ENCODE data around the gene TEFM.

- TF ChIP-seq CTCF (IDR thresholded peaks at IDR 0.05) (no peak), EZH2phosphoT487 (IDR thresholded peaks at IDR 0.05) (no peak), EZH2 (IDR thresholded peaks at IDR 0.05) (no peak)
These were observed 48.2 kb upstream of the TEFM start for GRCh38 chr17:30954046-30954830.
